ENCODE measurements around the gene SLC6A19. TPM values are rescaled to one million over a fixed set of nuclear protein-coding genes. Genes with fewer than 3 reads are reported as not detected.

Gene SLC6A19
- total and polyA plus RNA-seq, 10 of the 15 experiments (the other 5 are each of a cell fraction or from before 2014, with no cell fraction given) = 0.01 to 0.03 TPM; not detected in 8

- TF ChIP-seq TCF12 (IDR thresholded peaks at IDR 0.05; ENCODE audit: low read depth, low read length) = no peak
- TF ChIP-seq, protein P1, sequence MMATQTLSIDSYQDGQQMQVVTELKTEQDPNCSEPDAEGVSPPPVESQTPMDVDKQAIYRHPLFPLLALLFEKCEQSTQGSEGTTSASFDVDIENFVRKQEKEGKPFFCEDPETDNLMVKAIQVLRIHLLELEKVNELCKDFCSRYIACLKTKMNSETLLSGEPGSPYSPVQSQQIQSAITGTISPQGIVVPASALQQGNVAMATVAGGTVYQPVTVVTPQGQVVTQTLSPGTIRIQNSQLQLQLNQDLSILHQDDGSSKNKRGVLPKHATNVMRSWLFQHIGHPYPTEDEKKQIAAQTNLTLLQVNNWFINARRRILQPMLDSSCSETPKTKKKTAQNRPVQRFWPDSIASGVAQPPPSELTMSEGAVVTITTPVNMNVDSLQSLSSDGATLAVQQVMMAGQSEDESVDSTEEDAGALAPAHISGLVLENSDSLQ (IDR thresholded peaks at IDR 0.05) = no peak
- no peak for TF ChIP-seq MTA2 (IDR thresholded peaks at IDR 0.05; ENCODE audit: low read depth)
- TF ChIP-seq EGR1 (IDR thresholded peaks at IDR 0.05; ENCODE audit: borderline replicate concordance in 1 of 2, low read depth in 2 of 2, low read length in 2 of 2) = no peak
- TF ChIP-seq TARDBP (IDR thresholded peaks at IDR 0.05; ENCODE audit: borderline replicate concordance) = no peak
- TF ChIP-seq, protein P2, sequence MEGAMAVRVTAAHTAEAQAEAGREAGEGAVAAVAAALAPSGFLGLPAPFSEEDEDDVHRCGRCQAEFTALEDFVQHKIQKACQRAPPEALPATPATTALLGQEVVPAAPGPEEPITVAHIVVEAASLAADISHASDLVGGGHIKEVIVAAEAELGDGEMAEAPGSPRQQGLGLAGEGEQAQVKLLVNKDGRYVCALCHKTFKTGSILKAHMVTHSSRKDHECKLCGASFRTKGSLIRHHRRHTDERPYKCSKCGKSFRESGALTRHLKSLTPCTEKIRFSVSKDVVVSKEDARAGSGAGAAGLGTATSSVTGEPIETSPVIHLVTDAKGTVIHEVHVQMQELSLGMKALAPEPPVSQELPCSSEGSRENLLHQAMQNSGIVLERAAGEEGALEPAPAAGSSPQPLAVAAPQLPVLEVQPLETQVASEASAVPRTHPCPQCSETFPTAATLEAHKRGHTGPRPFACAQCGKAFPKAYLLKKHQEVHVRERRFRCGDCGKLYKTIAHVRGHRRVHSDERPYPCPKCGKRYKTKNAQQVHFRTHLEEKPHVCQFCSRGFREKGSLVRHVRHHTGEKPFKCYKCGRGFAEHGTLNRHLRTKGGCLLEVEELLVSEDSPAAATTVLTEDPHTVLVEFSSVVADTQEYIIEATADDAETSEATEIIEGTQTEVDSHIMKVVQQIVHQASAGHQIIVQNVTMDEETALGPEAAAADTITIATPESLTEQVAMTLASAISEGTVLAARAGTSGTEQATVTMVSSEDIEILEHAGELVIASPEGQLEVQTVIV (IDR thresholded peaks at IDR 0.05; ENCODE audit: borderline replicate concordance, partially characterized antibody) = no peak
- no peak for TF ChIP-seq RAD21 (IDR thresholded peaks at IDR 0.05; ENCODE audit: insufficient read depth, low read depth, low read length)
- no peak for TF ChIP-seq HCFC1 (IDR thresholded peaks at IDR 0.05; ENCODE audit: low read length)
Measured at GRCh38 chr5:1152771-1153282, 48.6 kb upstream of the SLC6A19 start (continued).

DNA sequence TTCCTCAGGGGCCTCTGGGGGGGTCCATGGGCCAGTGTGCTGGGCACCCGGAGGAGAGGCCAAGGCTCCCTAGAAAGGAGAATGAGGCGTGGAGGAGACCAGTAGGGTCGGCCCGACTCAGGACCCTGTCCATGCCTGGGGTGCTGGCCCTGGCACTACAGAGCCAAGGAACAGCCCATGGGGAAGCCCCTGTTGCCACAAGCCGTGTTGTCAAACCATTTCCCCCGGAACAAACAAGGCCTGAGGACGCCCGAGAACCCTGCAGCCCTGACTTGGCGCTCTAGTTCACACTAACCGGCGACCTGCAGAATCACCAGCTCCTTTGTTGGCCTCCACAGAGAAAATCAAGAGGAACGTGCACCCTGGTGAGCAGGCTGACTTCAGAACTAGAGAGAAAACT lies 48.0 kb upstream of the SLC6A19 start:
- Histone ChIP-seq H3K4me1 (ENCODE audit: control insufficient read depth, insufficient read depth, low read length) (no peaks in the 10 kb centered on the region), H3K27me3 (replicated peaks in 1 of 2; ENCODE audit: control insufficient read depth in 2 of 2, insufficient read depth in 2 of 2, low read length in 1 of 2) (peaks cover 0 to 2% of the 10 kb centered on the region in 2 experiments; a peak in 3 of 4 replicates), H3K9me3 (replicated peaks; ENCODE audit: control insufficient read depth, insufficient read depth, low read length) (no peaks in the 10 kb centered on the region; the same call in 2 of the 3 replicates), H4K20me1 (ENCODE audit: control insufficient read depth, insufficient read depth) (no peaks in the 10 kb centered on the region), H3K4me2 (ENCODE audit: control insufficient read depth, insufficient read depth) (no peak overlapping the region), H3K27ac (ENCODE audit: control insufficient read depth, insufficient read depth) (no peak overlapping the region), H3K79me2 (ENCODE audit: control insufficient read depth, insufficient read depth, low read length) (no peaks in the 10 kb centered on the region), H3K36me3 (ENCODE audit: control insufficient read depth in 2 of 2, insufficient read depth in 2 of 2, low read length in 1 of 2) (no peaks in the 10 kb centered on the region), H2AFZ (ENCODE audit: control insufficient read depth, low read depth, low read length) (no peak overlapping the region), H3K4me3 (no peak overlapping the region), H3K9ac (ENCODE audit: control insufficient read depth, insufficient read depth, low read length) (no peak overlapping the region)
- CTCF ChIA-PET = interaction anchor here (0.8 to 2.8 kb wide), 3 partner anchors 13 to 250 kb away, joined by 3 to 11 read pairs (median 3); no protein-coding TSS in a partner anchor
- in situ Hi-C loops (cut with MboI) = no loop called here
- peak; percentile 61 for ATAC-seq
- no TSS peak for BruUV-seq (replicated peaks)
- WGBS (ENCODE audit: insufficient coverage, insufficient replicate concordance, low lambda C conversion rate, missing lambda C conversion rate) = 11% methylated on average over 12 of the region's 12 CpGs
- intact Hi-C loops (cut with micrococcal nuclease; ENCODE audit: unreplicated experiment) = no loop called here
- FAIRE-seq = no peak
- POLR2A ChIA-PET = no interaction called here
- RAD21 ChIA-PET (ENCODE audit: unreplicated experiment) = interaction anchor here (2.7 kb wide), 1 partner anchor 12 kb away, joined by 7 read pairs; no protein-coding TSS in a partner anchor
- DNase-seq (ENCODE audit: low read depth, low spot score) = no peak
- SMC1A ChIA-PET (ENCODE audit: uncharacterized antibody, unreplicated experiment) = interaction anchor here (1.6 kb wide), 1 partner anchor 15 kb away, joined by 3 read pairs; no protein-coding TSS in a partner anchor
- TF ChIP-seq FOXM1 (IDR thresholded peaks at IDR 0.05; ENCODE audit: low read depth, low read length) = no peak
- TF ChIP-seq, protein P3, sequence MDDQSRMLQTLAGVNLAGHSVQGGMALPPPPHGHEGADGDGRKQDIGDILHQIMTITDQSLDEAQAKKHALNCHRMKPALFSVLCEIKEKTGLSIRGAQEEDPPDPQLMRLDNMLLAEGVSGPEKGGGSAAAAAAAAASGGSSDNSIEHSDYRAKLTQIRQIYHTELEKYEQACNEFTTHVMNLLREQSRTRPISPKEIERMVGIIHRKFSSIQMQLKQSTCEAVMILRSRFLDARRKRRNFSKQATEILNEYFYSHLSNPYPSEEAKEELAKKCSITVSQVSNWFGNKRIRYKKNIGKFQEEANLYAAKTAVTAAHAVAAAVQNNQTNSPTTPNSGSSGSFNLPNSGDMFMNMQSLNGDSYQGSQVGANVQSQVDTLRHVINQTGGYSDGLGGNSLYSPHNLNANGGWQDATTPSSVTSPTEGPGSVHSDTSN (IDR thresholded peaks at IDR 0.05; ENCODE audit: insufficient replicate concordance, low read depth, low read length) = no peak
- TF ChIP-seq KLF5 (IDR thresholded peaks at IDR 0.05; ENCODE audit: partially characterized antibody) = no peak
- TF ChIP-seq IRF3 (IDR thresholded peaks at IDR 0.05) = no peak
- TF ChIP-seq CHD2 (IDR thresholded peaks at IDR 0.05; ENCODE audit: borderline replicate concordance, low read depth, low read length) = no peak

Measured in GM12878 (cell line).